ENCODE measurements around the gene KLK4.

Gene KLK4

GRCh38 chr19:50880241-50880640 is 31.0 kb downstream of the KLK4 start:
- DNase-seq (ENCODE audit: low read depth, low spot score) = no peak

- no peak for DNase-seq (ENCODE audit: low read depth, low spot score)
Measured at GRCh38 chr19:50878851-50879250, 32.3 kb downstream of the KLK4 start.

DNA sequence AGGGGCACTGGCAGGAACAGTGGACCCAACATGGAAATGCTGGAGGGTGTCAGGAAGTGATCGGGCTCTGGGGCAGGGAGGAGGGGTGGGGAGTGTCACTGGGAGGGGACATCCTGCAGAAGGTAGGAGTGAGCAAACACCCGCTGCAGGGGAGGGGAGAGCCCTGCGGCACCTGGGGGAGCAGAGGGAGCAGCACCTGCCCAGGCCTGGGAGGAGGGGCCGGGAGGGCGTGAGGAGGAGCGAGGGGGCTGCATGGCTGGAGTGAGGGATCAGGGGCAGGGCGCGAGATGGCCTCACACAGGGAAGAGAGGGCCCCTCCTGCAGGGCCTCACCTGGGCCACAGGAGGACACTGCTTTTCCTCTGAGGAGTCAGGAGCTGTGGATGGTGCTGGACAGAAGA is 33.9 kb downstream of the KLK4 start:
- no peak for DNase-seq (ENCODE audit: low read depth, low spot score)

- no peak for DNase-seq (ENCODE audit: low read depth, low spot score)
Measured at GRCh38 chr19:50876456-50876855, 34.7 kb downstream of the KLK4 start.

DNA sequence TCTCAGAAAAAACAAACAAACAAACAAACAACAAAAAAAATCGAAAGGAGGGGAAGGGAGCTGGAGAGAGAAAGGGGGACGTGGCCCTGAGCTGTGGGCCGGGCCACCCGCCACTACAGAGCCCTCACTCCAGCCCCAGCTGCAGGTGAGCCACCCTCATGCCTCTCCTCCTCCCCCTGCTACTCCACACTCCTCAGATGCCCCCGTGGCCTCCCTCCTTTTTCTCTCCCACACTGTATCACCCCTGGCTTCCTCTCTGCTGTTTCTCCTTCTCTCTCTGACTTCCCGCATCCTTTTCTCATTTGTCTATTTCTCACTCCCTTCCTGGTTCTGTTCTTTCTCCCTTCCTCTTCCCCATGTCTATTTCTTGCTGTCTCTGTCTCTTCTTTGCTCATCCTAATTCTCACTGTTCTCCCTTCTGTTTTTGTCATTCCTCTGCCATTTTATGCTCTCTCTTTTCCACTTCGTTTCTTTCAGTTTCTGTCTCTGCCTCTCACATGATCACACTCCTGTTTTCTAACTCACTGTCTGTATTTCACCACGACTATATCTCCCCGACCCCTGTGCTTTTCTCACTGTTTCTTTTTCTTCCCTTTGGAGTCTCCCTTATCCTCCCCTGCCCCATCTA is 35.3 kb downstream of the KLK4 start:
- no peak for DNase-seq (ENCODE audit: low read depth, low spot score)

DNA sequence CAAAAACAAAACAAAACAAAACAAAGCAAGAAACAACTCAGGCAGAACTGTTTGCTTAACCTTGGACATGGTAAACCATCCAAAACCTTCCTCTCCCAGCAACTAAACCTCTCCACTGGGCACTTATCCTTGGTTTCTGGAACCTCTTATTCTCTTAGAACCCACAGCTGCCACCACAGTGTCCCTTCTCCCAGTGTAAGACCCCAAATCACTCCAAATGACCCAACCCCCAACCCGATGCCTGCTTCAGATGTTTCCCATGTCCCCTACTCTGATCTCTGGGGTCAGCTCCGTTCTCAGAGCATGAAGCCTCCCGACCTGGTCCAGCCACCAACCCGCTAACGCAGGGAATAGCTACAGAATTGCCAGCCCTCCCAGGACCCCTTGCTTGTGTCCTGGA is 37.0 kb downstream of the KLK4 start:
- no peak for DNase-seq (ENCODE audit: low read depth, low spot score)

GRCh38 chr19:50873056-50873455 is 38.1 kb downstream of the KLK4 start, which contains the start of gene KLK2:
Gene KLK2, plus strand, starts transcription at chr19:50873439. Its CDS starts 35 bp downstream, at chr19:50873474.
- DNase-seq (ENCODE audit: low read depth, low spot score) = no peak

- no peak for DNase-seq (ENCODE audit: low read depth, low spot score)
Measured at GRCh38 chr19:50870417-50871089, 40.6 kb downstream of the KLK4 start.

DNA sequence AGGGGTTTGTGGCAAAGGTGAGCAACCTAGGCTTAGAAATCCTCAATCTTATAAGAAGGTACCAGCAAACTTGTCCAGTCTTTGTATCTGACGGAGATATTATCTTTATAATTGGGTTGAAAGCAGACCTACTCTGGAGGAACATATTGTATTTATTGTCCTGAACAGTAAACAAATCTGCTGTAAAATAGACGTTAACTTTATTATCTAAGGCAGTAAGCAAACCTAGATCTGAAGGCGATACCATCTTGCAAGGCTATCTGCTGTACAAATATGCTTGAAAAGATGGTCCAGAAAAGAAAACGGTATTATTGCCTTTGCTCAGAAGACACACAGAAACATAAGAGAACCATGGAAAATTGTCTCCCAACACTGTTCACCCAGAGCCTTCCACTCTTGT is 41.7 kb downstream of the KLK4 start:
- DNase-seq (ENCODE audit: low read depth, low spot score) = no peak

GRCh38 chr19:50861496-50862286 is 49.5 kb downstream of the KLK4 start:
- DNase-seq (ENCODE audit: low read depth, low spot score) = no peak

DNA sequence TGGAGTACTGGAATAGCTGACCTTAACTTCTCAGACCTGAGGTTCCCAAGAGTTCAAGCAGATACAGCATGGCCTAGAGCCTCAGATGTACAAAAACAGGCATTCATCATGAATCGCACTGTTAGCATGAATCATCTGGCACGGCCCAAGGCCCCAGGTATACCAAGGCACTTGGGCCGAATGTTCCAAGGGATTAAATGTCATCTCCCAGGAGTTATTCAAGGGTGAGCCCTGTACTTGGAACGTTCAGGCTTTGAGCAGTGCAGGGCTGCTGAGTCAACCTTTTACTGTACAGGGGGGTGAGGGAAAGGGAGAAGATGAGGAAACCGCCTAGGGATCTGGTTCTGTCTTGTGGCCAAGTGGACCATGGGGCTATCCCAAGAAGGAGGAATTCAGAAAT is 50.2 kb downstream of the KLK4 start:
- DNase-seq (ENCODE audit: low read depth, low spot score) = no peak

DNA sequence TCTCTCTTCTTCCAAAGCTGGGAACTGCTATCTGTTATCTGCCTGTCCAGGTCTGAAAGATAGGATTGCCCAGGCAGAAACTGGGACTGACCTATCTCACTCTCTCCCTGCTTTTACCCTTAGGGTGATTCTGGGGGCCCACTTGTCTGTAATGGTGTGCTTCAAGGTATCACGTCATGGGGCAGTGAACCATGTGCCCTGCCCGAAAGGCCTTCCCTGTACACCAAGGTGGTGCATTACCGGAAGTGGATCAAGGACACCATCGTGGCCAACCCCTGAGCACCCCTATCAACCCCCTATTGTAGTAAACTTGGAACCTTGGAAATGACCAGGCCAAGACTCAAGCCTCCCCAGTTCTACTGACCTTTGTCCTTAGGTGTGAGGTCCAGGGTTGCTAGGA is 51.3 kb downstream of the KLK4 start:
- DNase-seq (ENCODE audit: low read depth, low spot score) = no peak

DNA sequence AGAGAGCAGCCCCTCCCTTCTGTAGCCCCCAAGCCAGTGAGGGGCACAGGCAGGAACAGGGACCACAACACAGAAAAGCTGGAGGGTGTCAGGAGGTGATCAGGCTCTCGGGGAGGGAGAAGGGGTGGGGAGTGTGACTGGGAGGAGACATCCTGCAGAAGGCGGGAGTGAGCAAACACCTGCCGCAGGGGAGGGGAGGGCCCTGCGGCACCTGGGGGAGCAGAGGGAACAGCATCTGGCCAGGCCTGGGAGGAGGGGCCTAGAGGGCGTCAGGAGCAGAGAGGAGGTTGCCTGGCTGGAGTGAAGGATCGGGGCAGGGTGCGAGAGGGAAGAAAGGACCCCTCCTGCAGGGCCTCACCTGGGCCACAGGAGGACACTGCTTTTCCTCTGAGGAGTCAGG is 52.3 kb downstream of the KLK4 start:
- no peak for DNase-seq (ENCODE audit: low read depth, low spot score)

DNA sequence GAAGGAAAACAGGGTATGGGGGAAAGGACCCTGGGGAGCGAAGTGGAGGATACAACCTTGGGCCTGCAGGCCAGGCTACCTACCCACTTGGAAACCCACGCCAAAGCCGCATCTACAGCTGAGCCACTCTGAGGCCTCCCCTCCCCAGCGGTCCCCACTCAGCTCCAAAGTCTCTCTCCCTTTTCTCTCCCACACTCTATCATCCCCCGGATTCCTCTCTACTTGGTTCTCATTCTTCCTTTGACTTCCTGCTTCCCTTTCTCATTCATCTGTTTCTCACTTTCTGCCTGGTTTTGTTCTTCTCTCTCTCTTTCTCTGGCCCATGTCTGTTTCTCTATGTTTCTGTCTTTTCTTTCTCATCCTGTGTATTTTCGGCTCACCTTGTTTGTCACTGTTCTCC is 53.8 kb downstream of the KLK4 start:
- DNase-seq (ENCODE audit: low read depth, low spot score) = no peak

All from activated CD4-positive, CD25-positive, alpha-beta regulatory T cell treated with anti-CD3 and anti-CD28 coated beads, Interleukin-2, amount 50 U/mL, for 16 hours (primary cell).